ENCODE measurements around the gene SOX21.

The SOX21 gene

DNA sequence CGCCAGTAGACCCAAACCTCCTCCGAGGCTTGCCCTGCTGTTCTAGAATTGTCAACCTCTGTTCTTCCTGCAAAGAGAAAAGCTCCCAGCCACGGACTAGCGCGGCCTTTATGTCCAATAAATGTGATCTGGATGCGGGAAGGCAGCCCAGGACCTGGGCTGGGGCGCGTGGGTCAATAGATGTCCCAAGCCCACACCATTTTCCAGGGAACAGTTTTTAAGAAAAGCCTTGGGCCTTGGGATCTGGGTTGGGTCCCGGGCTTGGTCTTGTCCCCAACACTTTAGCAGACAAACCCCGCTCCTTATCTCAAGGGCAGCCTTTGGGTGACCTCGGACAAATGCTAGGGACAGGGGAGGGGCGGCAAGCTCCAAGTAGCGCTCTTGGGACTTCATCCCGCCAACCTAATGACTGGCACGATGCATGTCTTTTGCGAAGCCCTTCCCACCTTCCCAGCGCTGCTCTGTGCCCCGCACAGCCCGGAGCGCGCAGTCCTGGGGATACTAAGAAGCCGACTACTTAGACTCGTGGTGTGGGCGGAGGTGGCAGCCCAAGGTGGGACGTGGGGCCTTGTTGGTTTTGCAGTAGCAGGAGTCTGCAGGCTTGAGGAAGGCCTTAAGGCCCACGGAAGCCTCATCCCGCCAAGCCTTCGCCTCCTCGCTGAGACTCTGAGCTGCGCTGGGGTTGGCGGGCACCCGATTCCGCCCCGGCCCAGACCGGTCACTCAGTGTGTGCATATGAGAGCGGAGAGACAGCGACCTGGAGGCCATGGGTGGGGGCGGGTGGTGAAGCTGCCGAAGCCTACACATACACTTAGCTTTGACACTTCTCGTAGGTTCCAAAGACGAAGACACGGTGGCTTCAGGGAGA lies 10.8 kb downstream of the SOX21 start:
- no peak overlapping the region for H3K4me3 ChIP-seq (ENCODE audit: low read depth, low read length)
- DNase-seq (ENCODE audit: low read depth, low spot score), result no peak
- no peak for TF ChIP-seq CTCF (IDR thresholded peaks at IDR 0.05; ENCODE audit: low read depth, low read length)
- in situ Hi-C loops (cut with HindIII; ENCODE audit: low sequenced_read_pairs), result no loop called here

GRCh38 chr13:94700536-94700935 lies 11.8 kb downstream of the SOX21 start:
- TF ChIP-seq CTCF (IDR thresholded peaks at IDR 0.05; ENCODE audit: low read depth, low read length), result no peak
- H3K4me3 ChIP-seq (ENCODE audit: low read depth, low read length), result no peak overlapping the region
- in situ Hi-C loops (cut with HindIII; ENCODE audit: low sequenced_read_pairs), result no loop called here
- DNase-seq (ENCODE audit: low read depth, low spot score), result no peak

- DNase-seq (ENCODE audit: low read depth, low spot score), result no peak
- no peak overlapping the region for H3K4me3 ChIP-seq (ENCODE audit: low read depth, low read length)
- in situ Hi-C loops (cut with HindIII; ENCODE audit: low sequenced_read_pairs), result no loop called here
- TF ChIP-seq CTCF (IDR thresholded peaks at IDR 0.05; ENCODE audit: low read depth, low read length), result no peak
Measured at GRCh38 chr13:94700051-94700535, 12.3 kb downstream of the SOX21 start.

GRCh38 chr13:94696171-94696570 lies 16.2 kb downstream of the SOX21 start:
- in situ Hi-C loops (cut with HindIII; ENCODE audit: low sequenced_read_pairs), result no loop called here
- no peak for TF ChIP-seq CTCF (IDR thresholded peaks at IDR 0.05; ENCODE audit: low read depth, low read length)
- no peak for DNase-seq (ENCODE audit: low read depth, low spot score)
- H3K4me3 ChIP-seq (ENCODE audit: low read depth, low read length), result no peak overlapping the region

DNA sequence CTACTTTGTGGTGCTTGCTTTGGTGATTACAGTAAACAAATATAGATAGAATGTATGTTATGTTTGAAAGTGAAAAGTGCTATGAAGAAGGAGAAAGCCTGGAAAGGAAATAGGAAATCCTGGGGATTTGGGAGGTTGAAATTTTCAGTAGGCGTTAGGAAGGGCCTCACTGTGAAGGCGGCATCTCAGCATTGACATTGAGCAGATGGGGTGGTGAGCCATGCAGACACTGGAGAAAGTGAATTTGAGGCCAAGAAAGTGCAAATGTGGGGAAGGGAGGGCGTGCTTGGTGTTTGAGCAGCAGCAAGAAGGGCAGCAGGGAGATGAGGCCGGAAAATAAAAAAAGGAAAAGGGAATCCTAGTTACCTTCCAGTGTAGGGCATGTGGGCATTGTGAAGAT lies 20.3 kb downstream of the SOX21 start:
- no peak for DNase-seq (ENCODE audit: low read depth, low spot score)
- H3K4me3 ChIP-seq (ENCODE audit: low read depth, low read length), result no peak overlapping the region
- TF ChIP-seq CTCF (IDR thresholded peaks at IDR 0.05; ENCODE audit: low read depth, low read length), result no peak
- in situ Hi-C loops (cut with HindIII; ENCODE audit: low sequenced_read_pairs), result no loop called here

- in situ Hi-C loops (cut with HindIII; ENCODE audit: low sequenced_read_pairs), result no loop called here
- TF ChIP-seq CTCF (IDR thresholded peaks at IDR 0.05; ENCODE audit: low read depth, low read length), result no peak
- DNase-seq (ENCODE audit: low read depth, low spot score), result no peak
- H3K4me3 ChIP-seq (ENCODE audit: low read depth, low read length), result no peak overlapping the region
Measured at GRCh38 chr13:94683409-94683808, 28.9 kb downstream of the SOX21 start.
